H1 (cell line): Measurements from ENCODE around the gene LRRC17. TPM values are rescaled to one million over a fixed set of nuclear protein-coding genes. Genes with fewer than 3 reads are reported as not detected.

ENCODE experiments used
- CTCF ChIA-PET: fragments of 300-600 bp; sonication (Branson Sonifier 250); formaldehyde crosslinking; loops from one replicate; lab custom pipeline; 2021; ENCODE audit not compliant: partially characterized antibody; lab: Charles Lee
- POLR2A ChIA-PET: fragments of 300-600 bp; sonication (Branson Sonifier 250); formaldehyde crosslinking; loops from one replicate; lab custom pipeline; 2021; ENCODE audit warnings: inconsistent platforms; ENCODE audit not compliant: partially characterized antibody; lab: Charles Lee
- DNase-seq, 2 experiments: peaks; one replicate each; pipeline versions ENCODE4 v3.0.0 to v3.0.0-alpha.2; 2010 to 2022; ENCODE audit warnings: low spot score in 2 of 2, low read depth in 1 of 2, mixed read lengths in 1 of 2
- FAIRE-seq: peaks from 2 replicates; lab custom pipeline; 2011; peaks lifted over from hg19 to GRCh38; lab: Jason Lieb, UNC
- H2AFZ ChIP-seq: 2 replicates; pipeline ENCODE4 v1.8.1; 2012; ENCODE audit warnings: low read length, inconsistent platforms
- H2AK5ac ChIP-seq: 2 replicates; pipeline ENCODE4 v1.6.1; 2013; ENCODE audit warnings: low read depth, low read length
- H2BK120ac ChIP-seq: replicated peaks from 2 replicates; pipeline ENCODE3; 2013; ENCODE audit warnings: low read depth, low read length, inconsistent platforms
- H2BK12ac ChIP-seq: 2 replicates; pipeline ENCODE4 v1.6.1; 2013; ENCODE audit warnings: low read depth, low read length
- H2BK15ac ChIP-seq: 2 replicates; pipeline ENCODE4 v1.6.1; 2013; ENCODE audit warnings: low read length
- H2BK20ac ChIP-seq: 2 replicates; pipeline ENCODE4 v1.6.1; 2013; ENCODE audit warnings: low read length
- H2BK5ac ChIP-seq: 2 replicates; pipeline ENCODE4 v1.6.1; 2013; ENCODE audit warnings: low read depth, low read length
- H3K14ac ChIP-seq: 2 replicates; pipeline ENCODE4 v1.6.1; 2013; ENCODE audit warnings: inconsistent platforms; ENCODE audit not compliant: insufficient read length
- H3K18ac ChIP-seq: 2 replicates; pipeline ENCODE4 v1.6.1; 2013; ENCODE audit warnings: low read length; ENCODE audit errors: extremely low read depth
- H3K23ac ChIP-seq: 2 replicates; pipeline ENCODE4 v1.6.1; 2013; ENCODE audit warnings: inconsistent platforms; ENCODE audit not compliant: insufficient read length
- H3K23me2 ChIP-seq: 2 replicates; pipeline ENCODE4 v1.6.1; 2013; ENCODE audit warnings: low read depth, low read length
- H3K27ac ChIP-seq: 2 replicates; pipeline ENCODE4 v1.6.1; 2011; ENCODE audit warnings: low read depth, low read length, inconsistent platforms
- H3K27me3 ChIP-seq, 4 experiments: replicated peaks in 1 of 4; 1 replicate in 1 of 4; 2 replicates in 3 of 4; pipeline versions ENCODE4 v1.6.1 to v1.8.1; 2011 to 2013; ENCODE audit warnings: low read length in 3 of 4, mild to moderate bottlenecking in 3 of 4, inconsistent platforms in 2 of 4, mixed read lengths in 2 of 4, moderate library complexity in 1 of 4; ENCODE audit not compliant: control insufficient read depth in 3 of 4, insufficient read depth in 3 of 4; ENCODE audit errors: extremely low read depth in 1 of 4
- H3K36me3 ChIP-seq, 4 experiments: 2 replicates each; pipeline versions ENCODE4 v1.6.1 to v1.8.1; 2011 to 2013; ENCODE audit warnings: mild to moderate bottlenecking in 4 of 4, low read length in 3 of 4, moderate library complexity in 2 of 4, control low read depth in 1 of 4, inconsistent platforms in 1 of 4; ENCODE audit not compliant: insufficient read depth in 4 of 4, control insufficient read depth in 2 of 4
- H3K4ac ChIP-seq: replicated peaks from 2 replicates; pipeline ENCODE3; 2013; ENCODE audit warnings: low read length, low read depth, mixed read lengths, inconsistent platforms; ENCODE audit not compliant: insufficient read length
- H3K4me1 ChIP-seq, 4 experiments: replicated peaks in 1 of 4; 1 replicate in 1 of 4; 2 replicates in 3 of 4; pipeline versions ENCODE4 v1.6.1 to v1.8.1; 2011 to 2013; ENCODE audit warnings: low read length in 3 of 4, inconsistent platforms in 2 of 4, mixed read lengths in 1 of 4; ENCODE audit not compliant: insufficient read depth in 4 of 4, control insufficient read depth in 3 of 4
- H3K4me2 ChIP-seq, 2 experiments: 2 replicates each; pipeline versions ENCODE4 v1.6.1 to v1.8.1; 2011 to 2013; ENCODE audit warnings: low read depth in 2 of 2, low read length in 2 of 2, control low read depth in 1 of 2, inconsistent platforms in 1 of 2, mild to moderate bottlenecking in 1 of 2; ENCODE audit not compliant: insufficient read depth in 1 of 2
- H3K4me3 ChIP-seq, 4 experiments: fragments of 200-600, 300-600 bp in 1 of 4; sonication (generic), shearing (Covaris generic), sonication (Bioruptor Twin) in 1 of 4; 2 replicates each; pipeline versions ENCODE4 v1.5.1 to v1.8.1; 2011 to 2016; ENCODE audit warnings: low read length in 4 of 4, low read depth in 3 of 4, control low read depth in 2 of 4, inconsistent platforms in 2 of 4, mild to moderate bottlenecking in 2 of 4, mixed read lengths in 1 of 4, moderate library complexity in 1 of 4; ENCODE audit not compliant: insufficient read depth in 2 of 4; ENCODE audit errors: extremely low read depth in 1 of 4
- H3K56ac ChIP-seq: replicated peaks from 2 replicates; pipeline ENCODE3; 2013; ENCODE audit warnings: low read depth, mild to moderate bottlenecking, mixed read lengths, low read length, inconsistent platforms; ENCODE audit not compliant: insufficient read length
- H3K79me1 ChIP-seq: 2 replicates; pipeline ENCODE4 v1.6.1; 2013; ENCODE audit warnings: low read depth, low read length, control low read depth
- H3K79me2 ChIP-seq, 2 experiments: 2 replicates each; pipeline versions ENCODE4 v1.6.1 to v1.8.1; 2012 to 2013; ENCODE audit warnings: low read length in 2 of 2, mild to moderate bottlenecking in 2 of 2, inconsistent platforms in 1 of 2; ENCODE audit not compliant: insufficient read depth in 2 of 2, control insufficient read depth in 1 of 2
- H3K9ac ChIP-seq, 4 experiments: replicated peaks in 1 of 4; 1 replicate in 1 of 4; 2 replicates in 3 of 4; pipeline versions ENCODE4 v1.6.1 to v1.8.1; 2011 to 2013; ENCODE audit warnings: low read depth in 3 of 4, low read length in 3 of 4, control low read depth in 2 of 4, mild to moderate bottlenecking in 2 of 4, moderate library complexity in 2 of 4, inconsistent platforms in 1 of 4; ENCODE audit errors: extremely low read depth in 1 of 4
- H3K9me3 ChIP-seq, 2 experiments: 2 replicates each; pipeline versions ENCODE4 v1.6.1 to v1.8.1; 2012 to 2013; ENCODE audit warnings: mild to moderate bottlenecking in 2 of 2, moderate library complexity in 2 of 2, control low read depth in 1 of 2, inconsistent platforms in 1 of 2, low read depth in 1 of 2, low read length in 1 of 2, mixed read lengths in 1 of 2; ENCODE audit not compliant: insufficient read depth in 2 of 2
- H4K20me1 ChIP-seq, 2 experiments: replicated peaks in 1 of 2; 2 replicates each; pipeline versions ENCODE3 to v1.8.1; 2011 to 2013; ENCODE audit warnings: inconsistent platforms in 2 of 2, low read length in 2 of 2, mild to moderate bottlenecking in 1 of 2; ENCODE audit not compliant: insufficient read depth in 2 of 2, control insufficient read depth in 1 of 2
- H4K5ac ChIP-seq: 2 replicates; pipeline ENCODE4 v1.6.1; 2013; ENCODE audit warnings: low read length, low read depth, mixed read lengths, inconsistent platforms; ENCODE audit not compliant: insufficient read length
- H4K8ac ChIP-seq: 2 replicates; pipeline ENCODE4 v1.8.0; 2013; ENCODE audit warnings: mild to moderate bottlenecking, moderate library complexity, low read length, inconsistent platforms; ENCODE audit not compliant: insufficient read depth; ENCODE audit errors: extremely low read depth
- H4K91ac ChIP-seq: replicated peaks from 2 replicates; pipeline ENCODE3; 2013; ENCODE audit warnings: low read length, mixed read lengths, inconsistent platforms; ENCODE audit not compliant: insufficient read length
- CBX8 ChIP-seq: fragments of 300-800, 300-1000 bp; sonication (generic); IDR thresholded peaks from 2 replicates; pipeline ENCODE4 v1.7.1; 2016; ENCODE audit warnings: low read depth, low read length, borderline replicate concordance
- CREB1 ChIP-seq: IDR thresholded peaks from 2 replicates; pipeline ENCODE4 v1.6.1; 2012; ENCODE audit warnings: inconsistent platforms
- EZH2 ChIP-seq: fragments of 200-600 bp; sonication (generic); IDR thresholded peaks from 2 replicates; pipeline ENCODE4 v1.7.1; 2012; ENCODE audit warnings: low read depth, mild to moderate bottlenecking, moderate library complexity, low read length, inconsistent platforms; ENCODE audit not compliant: severe bottlenecking
- FOSL1 ChIP-seq: IDR thresholded peaks from 2 replicates; pipeline ENCODE4 v1.6.1; 2011; ENCODE audit warnings: mild to moderate bottlenecking, low read depth, low read length, moderate library complexity; ENCODE audit not compliant: insufficient read depth
- KDM1A ChIP-seq: fragments of 200-600, 300-600 bp; sonication (generic); IDR thresholded peaks from 2 replicates; pipeline ENCODE4 v1.7.1; 2016; ENCODE audit warnings: mild to moderate bottlenecking, low read length, borderline replicate concordance
- RFX5 ChIP-seq: IDR thresholded peaks from 2 replicates; pipeline ENCODE4 v1.6.1; 2011; ENCODE audit warnings: low read depth, low read length, improper control_type of control experiment, borderline replicate concordance
- SIX5 ChIP-seq: IDR thresholded peaks from 2 replicates; pipeline ENCODE4 v1.6.1; 2011; ENCODE audit warnings: mild to moderate bottlenecking, low read depth, low read length
- TAF1 ChIP-seq: IDR thresholded peaks from 2 replicates; pipeline ENCODE4 v1.6.1; 2011; ENCODE audit warnings: mild to moderate bottlenecking, low read depth, low read length
- WGBS, 2 experiments: shearing (Covaris generic) in 1 of 2; methylation state at CpG; one replicate each; pipeline versions ENCODE4 v1.1.6 to v1.1.7; 2013 to 2015; ENCODE audit warnings: low lambda C conversion rate in 2 of 2, mixed read lengths in 2 of 2, inconsistent platforms in 1 of 2, low coverage in 1 of 2, missing lambda C conversion rate in 1 of 2; ENCODE audit not compliant: insufficient replicate concordance in 2 of 2, insufficient coverage in 1 of 2, insufficient read length in 1 of 2; ENCODE audit errors: extremely low coverage in 1 of 2, missing lambda C conversion rate in 1 of 2; 5-methylcytosine and 5-hydroxymethylcytosine counted together
- polyA plus RNA-seq, 7 experiments: library from polyadenylated mRNA; depleted of rRNA in 3 of 7; stranded (reverse) in 5 of 7; unstranded in 2 of 7; fragments of >200 nt in 5 of 7; fragments of 200-250 nt in 2 of 7; gene quantifications; 1 replicate in 5 of 7; 2 replicates in 1 of 7; 4 replicates in 1 of 7; pipeline versions ENCODE4 v1.2.1 to v1.2.3, GENCODE V29; 2011 to 2013; ENCODE audit warnings: missing spikeins in 2 of 7, mixed read lengths in 2 of 7
- total RNA-seq: library from RNA; stranded (reverse); fragmentation: NEBNext Ultra II Directional; extraction: Animal tissue kit (Norgen Biotek cat#: 25700); gene quantifications from 2 replicates; pipeline ENCODE4 v1.2.1, GENCODE V29; 2021

Gene LRRC17
- total and polyA plus RNA-seq, 2 of the 8 experiments (the other 6 are each of a cell fraction or from before 2014, with no cell fraction given) = 3.0 TPM

DNA sequence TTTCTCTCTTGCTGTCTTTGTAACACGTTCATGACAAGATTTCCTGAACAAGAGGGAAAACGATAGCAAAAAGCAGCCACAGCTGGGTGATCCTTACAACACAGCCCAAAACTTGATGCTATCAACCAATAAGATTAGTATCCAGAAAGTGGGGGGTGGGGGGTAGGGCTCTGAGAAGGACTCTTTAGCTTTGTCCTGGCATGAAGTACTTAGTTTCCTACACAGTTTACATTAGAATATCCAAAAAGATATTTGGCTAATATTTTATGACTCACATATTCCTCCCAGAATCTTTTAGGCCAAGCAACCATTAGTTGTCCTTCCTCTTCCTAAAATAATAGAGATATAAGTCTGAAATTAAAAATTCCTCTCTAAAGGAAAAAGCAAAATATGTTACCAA, 22.9 kb upstream of the LRRC17 start:
- Histone ChIP-seq H4K20me1 (no peaks in the 10 kb centered on the region), H2BK12ac (no peak overlapping the region), H3K79me1 (no peaks in the 10 kb centered on the region), H3K4me2 (no peak overlapping the region), H3K36me3 (no peaks in the 10 kb centered on the region), H2AFZ (no peak overlapping the region), H3K4me3 (no peak overlapping the region), H3K18ac (no peak overlapping the region), H2BK20ac (no peak overlapping the region), H4K5ac (no peak overlapping the region), H3K23me2 (no peaks in the 10 kb centered on the region), H3K27me3 (no peaks in the 10 kb centered on the region), H3K4me1 (no peaks in the 10 kb centered on the region), H3K27ac (no peak overlapping the region), H3K79me2 (no peaks in the 10 kb centered on the region), H4K8ac (no peak overlapping the region), H3K4ac (no peak overlapping the region), H2AK5ac (no peak overlapping the region), H3K56ac (no peak overlapping the region), H2BK5ac (no peak overlapping the region), H2BK15ac (no peak overlapping the region), H3K14ac (no peak overlapping the region), H3K9ac (no peak overlapping the region), H4K91ac (no peak overlapping the region), H2BK120ac (no peak overlapping the region), H3K23ac (no peak overlapping the region), H3K9me3 (no peaks in the 10 kb centered on the region; a peak in 1 of 4 replicates)
- TF ChIP-seq EZH2 (no peak), CREB1 (no peak), CBX8 (no peak), KDM1A (no peak), TAF1 (no peak), FOSL1 (no peak), SIX5 (no peak), RFX5 (no peak)
- no peak for FAIRE-seq
- ChIA-PET CTCF (interaction anchor here (0.8 kb wide), 1 partner anchor 8 kb away, joined by 3 read pairs; no protein-coding TSS in a partner anchor), POLR2A (no interaction called here)
- no peak for DNase-seq
- WGBS, 2 experiments = 73% methylated on average over 2 of the region's 2 CpGs; no CpG with 5 or more reads in 1 of the 2 experiments
